SK-N-SH (cell line): ENCODE measurements around the gene JAG1. TPM values are rescaled to one million over a fixed set of nuclear protein-coding genes. Genes with fewer than 3 reads are reported as not detected.
A peak's percentile ranks its signal among the peaks of the same experiment; 100 is the strongest.

Source experiments
- CTCF ChIP-seq: fragments of 200-600 bp; sonication (generic); IDR thresholded peaks from 2 replicates; pipeline ENCODE4 v1.6.1; 2017; ENCODE audit warnings: antibody characterized with exemption, mild to moderate bottlenecking, moderate library complexity
- EZH2phosphoT487 ChIP-seq: fragments of 200-600 bp; sonication (generic); IDR thresholded peaks from 2 replicates; pipeline ENCODE4 v1.6.1; 2017; ENCODE audit warnings: low read depth, mixed run types, mild to moderate bottlenecking, antibody characterized with exemption, moderate library complexity, borderline replicate concordance
- FOSL2 ChIP-seq: IDR thresholded peaks from 2 replicates; pipeline ENCODE4 v1.4.0; 2012; ENCODE audit warnings: low read depth, mild to moderate bottlenecking, moderate library complexity, borderline replicate concordance
- FOXM1 ChIP-seq: IDR thresholded peaks from 2 replicates; pipeline ENCODE4 v1.4.0; 2012; ENCODE audit warnings: low read depth, mild to moderate bottlenecking
- GABPA ChIP-seq: IDR thresholded peaks from 2 replicates; pipeline ENCODE4 v1.4.0; 2012; ENCODE audit warnings: low read depth, mild to moderate bottlenecking
- GATA2 ChIP-seq: sonication (generic); formaldehyde crosslinking; IDR thresholded peaks from 2 replicates; pipeline ENCODE4 v1.5.0; 2020; ENCODE audit warnings: mild to moderate bottlenecking, missing genetic modification reagents
- IRF3 ChIP-seq: fragments of 150-350 bp; IDR thresholded peaks from 2 replicates; pipeline ENCODE4 v1.6.1; 2016; ENCODE audit warnings: mild to moderate bottlenecking, low read depth, low read length
- JUND ChIP-seq: IDR thresholded peaks from 2 replicates; pipeline ENCODE4 v1.4.0; 2012
- MAX ChIP-seq: IDR thresholded peaks from 2 replicates; pipeline ENCODE4 v1.4.0; 2012; ENCODE audit warnings: low read depth
- MEF2A ChIP-seq: IDR thresholded peaks from 2 replicates; pipeline ENCODE4 v1.4.0; 2012; ENCODE audit warnings: low read depth, borderline replicate concordance
- NFIC ChIP-seq: IDR thresholded peaks from 2 replicates; pipeline ENCODE4 v1.4.0; 2012; ENCODE audit warnings: borderline replicate concordance
- PBX3 ChIP-seq: IDR thresholded peaks from 2 replicates; pipeline ENCODE4; 2012
- POLR2AphosphoS5 ChIP-seq: IDR thresholded peaks from 2 replicates; pipeline ENCODE4 v1.6.1; 2012; ENCODE audit warnings: low read depth, low read length
- RAD21 ChIP-seq: IDR thresholded peaks from 2 replicates; pipeline ENCODE4 v1.6.1; 2012; ENCODE audit warnings: mild to moderate bottlenecking, low read length
- TCF12 ChIP-seq: IDR thresholded peaks from 2 replicates; pipeline ENCODE4 v1.4.0; 2012
- TEAD4 ChIP-seq: IDR thresholded peaks from 2 replicates; pipeline ENCODE4 v1.4.0; 2012; ENCODE audit warnings: mild to moderate bottlenecking, borderline replicate concordance; ENCODE audit not compliant: insufficient read depth
- USF1 ChIP-seq: IDR thresholded peaks from 2 replicates; pipeline ENCODE4 v1.4.0; 2012; ENCODE audit warnings: low read depth, borderline replicate concordance
- ZBTB33 ChIP-seq: IDR thresholded peaks from 2 replicates; pipeline ENCODE4 v1.4.0; 2012; ENCODE audit warnings: low read depth, borderline replicate concordance
- polyA plus RNA-seq, 3 experiments: library from polyadenylated mRNA; depleted of rRNA; stranded (reverse); fragments of >200 nt; gene quantifications; 2 replicates each; pipeline ENCODE4 v1.2.3, GENCODE V29; 2012

Gene JAG1
- polyA plus RNA-seq, 1 of the 3 experiments (the other 2 are of a cell fraction), result 6.0 TPM

GRCh38 chr20:10647471-10647870, 26.3 kb downstream of the JAG1 start (continued):
- TF ChIP-seq GABPA (no peak), MEF2A (no peak), ZBTB33 (no peak), PBX3 (no peak), POLR2AphosphoS5 (no peak), IRF3 (no peak), RAD21 (peak; percentile 53), JUND (no peak), USF1 (no peak), MAX (no peak), TCF12 (no peak), EZH2phosphoT487 (no peak), CTCF (peak; percentile 37), FOXM1 (no peak), FOSL2 (no peak), TEAD4 (no peak), NFIC (no peak), GATA2 (peak; percentile 28; the same call in 1 of the 2 replicates)
- TF ChIP-seq, all 33 proteins: peak for 7
